Fibroblast of skin of right biceps (primary cell): ENCODE measurements around the gene STK35.
"Not testable (repeated sequence)": the region's sequence is repeated elsewhere in the genome, so short reads cannot be mapped to it uniquely, and the experiment has no call there.

ENCODE experiments used
- DNase-seq: peaks from one replicate; pipeline ENCODE4 v3.0.0-alpha.2; 2013

The STK35 gene

DNA sequence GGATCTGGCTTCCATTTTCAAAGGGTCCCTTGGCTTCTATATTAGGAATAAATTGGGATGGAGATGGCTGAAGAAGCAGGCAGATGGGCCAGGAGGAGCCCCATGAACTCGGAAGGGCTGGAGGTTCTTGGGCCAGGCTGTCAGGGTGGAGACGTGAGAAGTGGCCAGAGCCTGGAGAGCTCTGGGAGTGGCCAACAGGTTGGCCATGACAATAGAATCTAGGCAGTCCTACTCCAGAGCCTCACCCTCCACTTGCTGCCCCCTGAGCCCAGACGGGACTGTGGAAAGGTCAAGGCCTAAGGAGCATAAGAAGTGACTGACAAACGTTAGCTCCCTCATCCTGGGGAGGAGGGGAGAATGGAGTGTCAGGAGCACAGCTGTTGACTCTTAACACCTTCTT is 62.1 kb downstream of the STK35 start:
- DNase-seq = no peak

DNA sequence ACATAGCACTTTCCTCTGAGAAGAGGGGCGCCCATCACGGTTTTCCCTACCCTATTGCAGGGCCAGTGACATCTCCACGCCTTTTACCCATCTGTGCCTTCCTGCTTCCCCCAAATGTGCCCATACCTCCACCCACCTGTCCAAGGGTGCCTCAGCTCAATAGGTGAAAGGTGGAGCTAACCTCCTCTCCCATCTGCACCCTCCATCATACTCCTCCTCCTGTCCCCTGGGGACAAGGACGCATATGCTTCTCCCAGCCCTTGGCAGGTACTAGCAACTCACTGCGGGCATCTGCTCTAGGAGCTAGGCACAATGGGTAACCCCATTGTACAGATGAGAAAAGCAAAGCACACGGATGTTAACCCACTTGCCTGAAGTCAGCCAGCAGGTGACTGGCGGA is 62.8 kb downstream of the STK35 start:
- DNase-seq = no peak

DNA sequence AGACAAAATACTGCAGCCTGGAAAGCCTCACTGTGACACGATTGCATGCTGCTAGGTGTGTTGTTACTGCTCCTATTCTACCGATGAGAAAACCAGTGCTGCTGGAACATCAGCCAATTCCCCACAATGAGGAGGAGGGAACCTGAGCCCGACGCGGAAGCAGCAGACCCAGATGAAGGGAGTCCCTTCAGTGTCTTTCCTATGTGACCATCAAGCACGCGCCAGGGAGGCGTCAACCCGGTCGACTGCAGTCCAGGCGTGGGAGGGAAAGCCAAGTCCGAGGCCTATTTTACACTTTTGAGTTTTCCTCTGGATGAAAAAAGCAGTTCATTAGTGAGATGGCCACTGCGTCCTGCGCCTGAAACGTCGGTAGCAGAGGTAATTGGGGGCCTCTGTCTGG is 63.3 kb downstream of the STK35 start:
- no peak for DNase-seq

DNA sequence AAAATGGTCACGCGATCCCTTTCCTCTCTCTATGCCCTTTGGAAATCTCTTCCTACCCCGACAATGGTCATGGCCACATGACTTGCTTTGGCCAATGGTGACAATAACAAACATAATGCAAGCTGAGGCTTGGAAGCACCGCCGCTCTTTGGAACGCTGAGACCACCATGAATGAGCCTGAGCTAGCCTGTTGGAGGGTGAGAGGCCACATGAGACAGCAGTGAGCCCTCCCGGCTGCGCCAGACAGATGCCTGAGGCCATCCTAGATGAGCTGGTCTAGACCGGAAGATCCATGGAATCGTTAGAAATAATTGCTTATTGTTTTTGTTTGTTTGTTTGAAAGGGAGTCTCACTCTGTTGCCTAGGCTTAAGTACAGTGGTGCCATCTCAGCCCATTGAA is 64.2 kb downstream of the STK35 start:
- no peak for DNase-seq

DNA sequence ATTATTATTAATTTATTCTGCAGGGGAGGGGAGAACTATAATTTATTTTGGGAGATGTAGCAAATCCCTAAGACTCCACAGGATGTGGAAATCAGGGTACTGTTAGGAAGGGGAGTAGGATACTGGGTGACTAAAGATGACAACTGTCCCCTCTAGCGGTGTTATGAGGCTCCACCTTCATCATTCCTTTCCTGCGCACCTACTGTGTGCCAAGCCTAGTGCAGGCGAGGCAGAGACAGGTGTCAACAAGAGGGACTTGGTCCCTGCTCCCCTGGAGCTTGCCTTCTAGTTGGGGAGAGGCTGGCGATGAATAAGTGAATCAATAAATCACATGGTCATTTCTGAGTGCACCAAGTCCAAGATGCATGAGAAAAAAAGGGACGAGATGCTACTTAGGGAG is 65.5 kb downstream of the STK35 start:
- no peak for DNase-seq

DNA sequence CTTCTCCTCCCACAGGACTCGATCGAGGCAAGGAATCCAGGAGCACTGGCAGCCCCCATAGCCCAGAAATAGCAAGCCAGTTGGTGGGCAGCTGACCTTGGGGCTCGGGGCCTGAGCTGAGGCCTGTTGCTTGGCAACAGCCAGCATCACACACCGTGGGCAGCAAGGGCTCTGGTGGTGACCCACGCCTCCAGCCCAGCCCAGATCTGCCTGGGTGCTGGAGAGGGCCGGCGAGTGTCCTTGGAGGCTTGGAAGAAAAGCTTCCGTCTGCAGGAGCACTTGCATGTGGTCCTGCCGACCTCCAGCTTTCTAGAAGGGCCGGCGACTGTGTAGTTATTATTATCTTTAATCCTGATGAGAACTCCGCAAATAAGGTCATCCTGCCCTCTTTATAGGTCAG is 67.3 kb downstream of the STK35 start:
- DNase-seq = no peak

DNA sequence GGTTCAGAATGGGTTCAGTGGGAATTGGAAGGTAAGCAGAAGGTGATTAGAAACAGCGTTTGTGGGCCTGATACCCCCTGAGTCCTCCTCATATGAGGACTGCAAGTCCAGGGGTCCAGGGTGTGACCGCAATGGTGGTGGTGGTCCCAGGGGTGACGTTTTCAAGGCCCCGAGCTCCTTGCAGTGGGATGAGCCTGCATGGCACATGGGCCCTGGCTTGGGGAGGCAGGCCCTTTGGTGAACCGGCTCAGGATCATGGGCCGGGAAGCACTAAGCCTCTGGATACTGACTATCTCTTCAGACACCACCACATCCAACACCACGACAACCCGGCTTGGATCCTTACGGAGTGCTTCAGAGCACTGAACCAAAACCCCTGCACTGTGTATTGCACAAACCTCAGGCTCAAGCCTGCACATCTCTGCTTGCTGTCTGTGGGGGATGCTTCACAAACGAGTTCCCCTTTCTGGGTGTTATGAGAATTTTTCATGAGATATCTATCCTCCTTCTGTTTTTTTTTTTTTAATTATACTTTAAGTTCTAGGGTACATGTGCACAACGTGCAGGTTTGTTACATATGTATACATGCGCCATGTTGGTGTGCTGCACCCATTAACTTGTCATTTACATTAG is 67.9 kb downstream of the STK35 start:
- DNase-seq = no peak

DNA sequence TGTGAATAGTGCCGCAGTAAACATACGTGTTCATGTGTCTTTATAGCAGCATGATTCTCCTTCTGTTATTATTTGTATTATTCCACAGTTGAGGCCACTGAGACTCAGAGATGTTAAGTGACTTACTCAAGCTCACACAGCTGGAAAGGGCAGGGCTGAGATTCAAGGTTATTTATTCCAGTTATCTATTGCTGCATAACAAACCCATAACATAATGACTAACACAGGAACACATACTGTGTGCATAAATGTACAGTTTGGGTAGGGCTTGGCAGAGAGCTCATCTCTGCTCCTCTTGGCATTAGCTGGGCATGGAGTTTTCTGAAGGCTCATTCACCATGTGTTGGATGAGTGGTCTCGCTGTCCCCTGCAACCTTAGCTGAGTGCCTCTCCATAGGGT is 68.8 kb downstream of the STK35 start:
- no peak for DNase-seq

DNA sequence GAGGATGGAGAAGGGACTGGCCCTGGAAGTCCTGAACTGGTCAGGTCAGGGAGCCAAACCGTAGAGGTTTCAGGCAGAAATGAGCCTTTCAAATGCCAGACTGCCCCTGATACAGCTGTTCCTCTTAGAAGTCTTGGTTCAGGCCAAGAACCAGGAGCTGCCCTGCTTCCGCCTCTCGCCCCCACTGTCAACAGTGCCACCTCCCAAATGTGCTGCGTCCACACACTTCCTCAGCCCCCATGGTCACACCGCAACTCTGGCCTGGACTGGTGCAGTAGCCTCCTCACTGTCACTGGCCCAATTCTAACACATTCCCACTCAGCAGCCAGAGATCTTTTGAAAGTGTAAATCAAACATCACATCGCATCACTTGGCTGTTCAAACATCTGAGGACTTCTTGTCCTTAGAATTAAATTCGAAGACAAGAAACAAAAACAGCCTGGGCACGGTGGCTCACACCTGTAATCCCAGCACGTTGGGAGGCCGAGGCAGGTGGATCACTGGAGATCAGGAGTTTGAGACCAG is 69.7 kb downstream of the STK35 start:
- no peak for DNase-seq

DNA sequence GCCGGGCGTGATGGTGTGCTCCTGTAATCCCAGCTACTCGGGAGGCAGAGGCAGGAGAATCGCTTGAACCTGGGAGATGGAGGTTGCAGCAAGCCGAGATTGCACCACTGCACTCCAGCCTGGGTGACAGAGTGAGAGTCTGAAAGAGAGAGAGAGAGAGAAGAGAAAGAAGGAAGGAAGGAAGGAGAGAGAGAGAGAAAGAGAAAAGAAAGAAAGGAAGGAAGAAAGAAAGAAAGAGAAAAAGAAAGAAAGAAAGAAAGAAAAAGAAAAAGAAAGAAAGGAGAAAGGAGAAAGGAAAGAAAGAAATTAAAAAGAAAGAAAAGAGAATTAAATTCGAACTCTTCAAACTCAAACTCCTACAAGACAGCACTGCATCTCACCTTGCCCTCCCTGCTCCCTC is 70.2 kb downstream of the STK35 start:
- not testable (repeated sequence) for DNase-seq

DNA sequence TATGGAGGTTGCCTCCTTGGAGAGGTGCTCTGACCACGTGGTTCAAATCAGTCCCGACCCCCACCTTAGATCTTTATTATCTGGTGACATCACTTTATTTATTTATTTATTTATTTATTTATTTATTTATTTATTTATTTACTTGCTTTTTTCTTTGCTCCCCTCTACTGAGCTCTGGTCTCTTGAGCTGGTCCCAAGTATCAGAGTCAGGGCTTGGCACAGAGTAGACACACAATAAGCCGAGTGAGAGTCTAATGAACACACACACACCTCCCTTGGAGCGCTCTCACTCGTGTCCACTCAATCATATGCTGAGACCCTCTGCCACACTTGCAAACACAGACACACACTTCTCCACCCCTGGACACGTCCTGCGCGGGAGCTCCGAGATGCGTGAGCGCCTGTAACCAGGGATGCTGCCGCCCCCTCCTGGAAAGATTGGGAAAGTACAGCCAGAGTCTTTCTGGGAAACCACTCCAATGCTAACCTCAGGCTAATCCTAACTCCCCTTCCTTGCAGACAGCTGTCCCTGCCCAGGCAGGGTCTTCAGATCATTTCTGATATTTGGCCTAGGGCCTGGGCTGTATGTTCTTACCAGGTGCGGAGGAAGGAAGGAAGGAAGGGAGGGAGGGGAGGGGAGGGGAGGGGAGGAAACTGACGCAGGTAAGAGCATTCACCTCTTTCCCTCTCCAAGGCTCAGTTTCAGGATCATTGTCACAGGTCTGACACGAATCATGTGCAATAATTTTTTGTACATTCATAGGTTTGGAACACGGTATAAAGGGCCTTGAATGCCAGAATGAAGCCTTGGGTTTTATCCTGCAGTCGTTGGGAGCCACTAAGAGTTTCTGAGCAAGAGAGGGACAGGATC is 70.9 kb downstream of the STK35 start:
- peak; percentile 41 for DNase-seq

DNA sequence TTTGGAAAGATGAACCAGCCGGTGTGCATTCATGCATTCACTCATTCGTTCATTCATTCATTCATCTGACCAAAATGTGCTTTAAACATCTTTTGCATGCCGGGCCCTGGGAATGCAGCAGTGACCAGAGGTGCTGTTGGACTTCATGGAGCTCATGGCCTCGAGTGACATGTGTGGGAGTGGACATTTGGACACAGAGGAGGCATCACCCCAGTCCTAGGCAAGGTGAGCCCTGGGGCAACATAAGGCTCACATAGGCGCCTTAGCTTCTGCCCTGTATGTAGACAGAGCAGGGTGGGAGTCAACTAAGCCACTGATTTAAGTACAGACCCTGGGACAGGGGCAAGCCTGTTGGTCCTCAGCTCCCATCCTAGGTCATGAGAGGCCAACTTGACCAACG is 71.6 kb downstream of the STK35 start:
- no peak for DNase-seq

DNA sequence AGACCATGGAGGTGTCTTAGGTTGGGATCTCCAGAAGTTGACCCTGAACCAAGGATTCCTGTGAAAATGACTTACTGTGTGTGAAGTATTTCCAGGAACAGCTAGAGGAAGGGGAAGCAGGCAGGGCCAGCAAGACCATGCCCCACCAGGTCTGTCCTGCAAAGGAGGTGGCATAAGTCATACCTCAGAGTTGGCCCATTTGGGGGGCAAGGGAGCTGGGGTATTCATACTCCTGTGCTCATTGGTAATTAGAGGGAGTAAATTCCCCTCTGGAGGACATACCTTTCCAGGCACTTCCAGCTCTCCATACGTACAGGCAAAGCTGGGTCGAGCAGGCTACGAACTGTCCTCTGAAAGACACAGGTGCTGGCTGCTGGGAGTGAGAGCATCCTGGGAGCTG is 72.4 kb downstream of the STK35 start:
- DNase-seq = no peak

DNA sequence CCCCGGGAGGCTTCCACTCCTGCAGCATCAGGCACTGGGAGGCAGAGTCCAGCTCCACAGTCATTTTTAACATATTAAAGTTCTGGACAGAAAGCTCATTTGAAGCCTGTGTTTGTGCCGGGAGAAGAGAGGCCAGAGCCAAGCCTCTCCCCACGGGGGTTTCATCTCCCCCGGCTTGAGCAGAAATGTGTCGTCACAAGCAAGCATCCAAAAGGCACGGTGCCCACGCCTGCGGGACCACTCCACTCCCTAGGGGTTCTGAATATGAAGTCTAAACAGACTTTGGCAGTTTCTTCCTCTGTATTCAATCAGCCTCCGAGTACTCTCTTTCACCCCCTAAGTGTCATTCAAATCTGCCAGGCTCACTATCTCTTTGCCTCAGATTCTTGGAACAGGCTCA is 75.3 kb downstream of the STK35 start:
- no peak for DNase-seq

DNA sequence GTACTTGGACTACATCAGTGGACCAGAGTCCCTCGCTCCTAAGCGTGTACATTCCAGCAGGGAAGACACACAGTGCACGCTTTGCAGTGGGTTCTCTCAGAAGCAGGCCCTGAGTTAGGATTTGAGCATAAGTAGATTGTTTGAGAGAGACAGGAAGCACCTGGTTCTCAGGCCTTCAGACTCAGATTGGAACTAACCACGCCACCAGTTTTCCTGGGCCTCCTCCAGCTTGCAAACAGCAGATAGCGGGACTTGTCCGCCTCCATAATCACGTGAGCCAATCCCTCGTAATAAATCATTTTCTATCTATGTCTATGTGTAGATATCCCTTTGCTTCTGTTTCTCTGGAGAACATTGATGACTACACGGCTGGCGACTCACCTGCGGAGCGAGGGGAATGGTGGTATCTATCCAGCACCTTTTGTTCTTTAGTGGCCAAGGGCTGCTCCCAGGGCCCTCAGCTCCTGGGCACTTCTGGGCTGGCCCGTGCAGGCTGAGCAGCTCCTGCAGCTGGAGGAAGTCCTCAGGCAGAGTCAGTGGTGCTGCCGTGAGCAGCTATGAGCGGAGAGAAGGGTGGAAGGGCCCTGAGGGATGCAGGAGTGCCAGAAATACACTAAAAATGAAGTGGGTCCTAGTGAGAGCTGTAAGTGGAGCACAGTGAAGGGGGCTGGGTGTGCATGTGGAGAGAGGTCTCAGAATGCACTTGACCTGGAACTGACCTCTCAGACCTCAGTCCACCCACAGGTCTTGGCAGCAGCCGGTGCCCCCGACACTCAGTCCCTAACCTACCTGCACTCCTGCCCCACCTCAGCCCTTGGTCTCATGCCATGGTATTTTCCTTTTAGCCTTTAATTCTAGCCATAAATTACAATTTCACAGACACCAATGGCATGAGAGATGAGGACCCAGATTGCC is 76.9 kb downstream of the STK35 start:
- no peak for DNase-seq

DNA sequence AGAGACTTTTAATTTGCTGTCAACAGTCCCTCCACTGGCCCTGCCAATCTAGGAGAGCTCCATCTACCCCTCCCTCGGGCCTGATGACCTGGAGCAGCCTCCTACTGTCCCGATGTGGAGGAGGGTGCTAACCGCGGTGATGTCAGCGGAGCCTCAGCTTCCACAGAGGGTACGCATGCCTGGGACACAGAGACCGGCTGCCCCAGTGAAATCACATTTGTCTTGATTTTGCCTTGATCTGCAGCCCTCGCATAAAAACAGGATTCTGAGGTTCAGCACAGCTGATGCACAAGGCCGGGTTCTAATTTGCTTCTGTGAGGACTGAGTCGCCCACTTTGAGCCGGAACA is 77.6 kb downstream of the STK35 start:
- DNase-seq = peak; percentile 14

DNA sequence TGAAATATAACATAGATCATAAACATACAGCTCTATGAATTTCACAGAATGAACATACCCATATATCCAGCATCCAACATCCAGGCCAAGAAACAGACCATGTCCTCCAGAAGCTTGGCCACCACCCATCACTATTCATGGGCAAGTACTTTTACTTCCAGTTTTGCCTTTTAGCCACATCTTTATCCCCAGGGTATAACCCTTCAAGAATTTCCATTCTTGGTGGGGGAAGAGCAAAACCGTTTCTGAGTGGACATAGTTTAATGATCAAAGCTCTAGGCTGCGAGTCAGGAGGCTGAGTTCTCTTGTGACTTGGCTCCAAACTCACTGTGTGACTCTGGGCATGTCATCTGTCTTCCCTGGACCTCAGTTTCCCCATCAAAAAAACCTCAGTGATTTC is 78.3 kb downstream of the STK35 start:
- no peak for DNase-seq

DNA sequence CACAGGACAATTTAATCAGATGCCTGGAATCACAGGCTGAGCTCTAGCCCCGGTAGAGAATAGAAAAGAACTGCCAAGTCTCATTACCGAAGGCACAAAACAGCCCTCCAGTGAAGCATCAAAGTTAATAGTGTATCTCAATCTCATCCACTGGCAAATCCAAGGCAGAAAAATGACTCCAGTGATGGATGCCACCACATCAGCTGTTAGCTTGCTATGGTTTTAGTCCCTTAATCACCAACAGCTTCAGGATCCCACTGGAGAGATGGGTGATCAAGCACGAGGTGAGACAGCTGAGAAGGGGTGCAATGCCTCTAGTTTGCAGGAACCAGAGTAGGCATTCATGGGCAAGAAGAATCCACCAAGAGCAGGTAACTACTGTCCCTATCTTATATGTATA is 81.8 kb downstream of the STK35 start:
- DNase-seq = no peak

DNA sequence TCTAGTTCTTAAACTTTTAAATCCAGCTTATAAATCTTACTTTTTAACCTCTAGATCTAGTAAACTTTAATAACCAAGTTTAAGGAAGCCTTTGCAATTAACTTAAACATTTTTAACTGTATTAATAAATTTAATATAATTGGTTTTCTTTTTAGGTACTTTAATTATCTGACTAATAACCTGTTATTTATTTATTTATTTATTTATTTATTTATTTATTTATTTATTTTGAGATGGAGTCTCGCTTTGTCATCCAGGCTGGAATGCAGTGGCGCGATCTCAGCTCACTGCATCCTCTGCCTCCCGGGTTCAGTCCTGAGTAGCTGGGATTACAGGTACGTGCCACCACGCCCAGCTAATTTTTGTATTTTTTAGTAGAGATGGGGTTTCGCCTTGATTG is 83.3 kb downstream of the STK35 start:
- not testable (repeated sequence) for DNase-seq

DNA sequence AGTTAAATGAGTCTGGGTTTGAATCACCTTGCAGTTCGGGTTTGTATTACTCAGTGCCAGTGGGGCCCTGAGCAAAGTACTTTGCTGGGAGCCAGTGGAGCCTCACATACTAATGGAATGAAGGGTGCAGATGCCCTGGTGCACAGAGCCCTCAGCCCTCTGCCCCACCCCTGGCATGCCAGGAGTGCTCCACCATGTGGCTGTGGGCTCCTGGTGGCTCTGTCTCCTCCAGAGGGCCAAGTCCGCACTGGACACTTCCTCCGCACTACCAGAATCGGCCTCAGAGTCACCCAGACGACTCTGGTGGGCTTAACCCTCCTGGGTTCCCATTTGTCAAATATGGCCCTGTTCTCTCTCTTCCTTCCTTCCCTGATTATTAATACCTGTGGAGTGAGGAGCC is 94.0 kb downstream of the STK35 start:
- DNase-seq = no peak

DNA sequence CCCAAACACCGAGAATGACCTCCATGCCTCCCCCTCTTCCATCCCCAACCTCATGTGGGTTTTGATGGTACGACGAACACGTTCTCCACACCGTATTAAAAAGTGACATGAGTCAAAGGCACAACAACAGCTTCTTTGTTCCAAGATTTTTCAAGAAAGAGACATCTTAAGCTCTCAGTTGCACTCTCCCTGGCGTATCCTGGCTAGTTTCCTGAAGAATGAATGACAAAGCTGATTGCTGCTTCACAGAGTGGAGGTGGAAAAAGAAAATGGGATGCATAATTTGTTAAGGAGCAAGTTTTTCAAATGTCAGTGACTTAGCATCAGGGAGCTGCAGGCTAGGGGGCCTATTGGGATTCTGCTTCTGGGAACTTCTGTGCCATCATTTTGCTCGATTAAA is 95.5 kb downstream of the STK35 start:
- no peak for DNase-seq
